Measurements from ENCODE around the gene ACSM2B. TPM values are rescaled to one million over a fixed set of nuclear protein-coding genes. Genes with fewer than 3 reads are reported as not detected.
"Not testable (repeated sequence)": the region's sequence is repeated elsewhere in the genome, so short reads cannot be mapped to it uniquely, and the experiment has no call there.

Gene ACSM2B
- polyA plus RNA-seq, 4 donors, result 45.1 to 95.4 (median 58.7) TPM

DNA sequence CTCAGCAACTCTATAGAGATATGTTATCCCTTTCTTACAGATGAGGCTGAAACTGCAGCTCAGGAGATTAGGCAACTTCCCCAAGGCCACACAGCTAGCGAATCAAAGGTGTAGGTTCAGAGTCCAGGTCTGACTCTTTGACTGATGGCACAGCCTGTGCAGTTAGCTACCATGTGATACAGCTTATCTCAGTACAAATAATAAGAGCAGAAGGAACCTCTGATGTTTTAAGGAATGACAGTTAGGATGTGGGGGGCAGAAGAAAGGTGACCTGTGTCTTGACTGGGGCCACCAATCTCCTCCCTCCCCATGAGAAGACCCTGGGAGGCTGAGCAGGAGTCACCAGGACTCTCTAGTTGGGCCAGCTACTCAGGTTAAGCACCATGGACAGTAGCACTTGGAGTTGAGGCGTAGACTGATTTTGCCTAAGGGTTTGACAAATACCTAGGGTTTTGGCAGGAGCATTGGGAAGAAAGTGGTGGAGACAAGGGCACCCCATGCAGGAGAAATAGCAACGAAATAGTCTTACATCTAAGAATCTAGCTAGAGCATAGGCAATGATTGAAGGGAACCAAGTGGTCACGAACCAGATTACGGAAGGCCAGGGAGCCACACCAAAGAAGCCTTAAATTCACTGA is 22.8 kb upstream of the ACSM2B start:
- DNase-seq (ENCODE audit: low read depth in 4 of 4, low spot score in 3 of 4), result no peak

DNA sequence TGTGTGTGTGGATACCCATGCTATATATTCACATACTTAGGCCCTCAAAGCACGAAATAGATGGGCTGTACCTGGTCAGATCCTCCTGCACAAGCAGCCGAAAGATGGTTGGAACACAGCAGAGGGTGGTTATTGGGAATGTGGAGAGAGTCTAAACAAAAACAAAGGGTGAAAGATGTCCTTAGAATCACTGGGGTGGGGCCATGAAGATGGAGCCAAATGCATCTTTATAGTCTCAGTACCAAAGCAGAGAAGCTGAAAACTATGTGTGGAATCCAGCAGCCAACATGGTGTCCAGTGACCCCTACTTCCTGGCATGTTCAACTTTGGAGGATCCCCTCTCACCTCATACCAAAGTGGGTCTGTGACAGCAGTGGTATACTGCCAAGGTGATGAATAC is 19.5 kb upstream of the ACSM2B start:
- not testable (repeated sequence) for DNase-seq (ENCODE audit: low read depth in 4 of 4, low spot score in 3 of 4)

DNA sequence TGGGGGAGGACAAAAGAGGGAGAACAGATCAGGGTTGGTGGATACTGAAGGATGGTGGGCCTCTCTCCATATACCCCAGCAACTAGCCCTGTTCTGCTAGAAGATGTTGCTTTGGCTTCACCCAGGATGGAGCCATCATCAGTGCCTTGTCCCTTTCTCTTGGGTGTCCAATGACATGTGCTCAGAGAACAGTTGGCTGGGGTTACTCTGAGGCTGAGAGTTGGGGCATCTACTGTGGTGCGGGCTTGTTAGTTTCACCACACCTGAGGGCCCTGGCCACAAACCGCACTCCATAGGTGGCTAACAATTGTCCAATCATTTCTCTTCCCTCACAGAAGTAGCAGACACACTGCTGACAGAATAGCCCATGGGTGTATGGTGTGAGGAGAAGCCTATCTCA is 18.9 kb upstream of the ACSM2B start:
- not testable (repeated sequence) for DNase-seq (ENCODE audit: low read depth in 4 of 4, low spot score in 3 of 4)

DNA sequence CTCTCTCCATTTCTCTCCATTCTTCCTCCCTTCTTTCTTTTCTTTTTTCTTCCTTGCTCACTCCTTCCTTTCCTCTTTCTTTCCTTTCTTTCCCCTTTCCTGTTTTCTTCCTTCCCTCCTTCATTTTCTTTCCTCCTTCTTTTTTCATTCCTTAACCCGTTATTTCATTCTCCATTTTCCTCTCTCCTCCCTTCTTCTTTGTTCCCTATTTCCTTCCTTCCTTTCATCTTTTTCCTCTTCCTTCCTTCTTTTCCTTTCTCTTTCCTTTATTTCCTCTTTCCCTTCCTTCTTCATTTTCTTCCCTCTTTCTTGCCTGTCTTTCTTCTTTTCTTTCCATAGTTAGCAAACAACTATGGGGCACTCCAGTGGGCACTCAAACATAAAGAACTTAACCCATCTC is 16.6 kb upstream of the ACSM2B start:
- not testable (repeated sequence) for DNase-seq (ENCODE audit: low read depth in 4 of 4, low spot score in 3 of 4)

DNA sequence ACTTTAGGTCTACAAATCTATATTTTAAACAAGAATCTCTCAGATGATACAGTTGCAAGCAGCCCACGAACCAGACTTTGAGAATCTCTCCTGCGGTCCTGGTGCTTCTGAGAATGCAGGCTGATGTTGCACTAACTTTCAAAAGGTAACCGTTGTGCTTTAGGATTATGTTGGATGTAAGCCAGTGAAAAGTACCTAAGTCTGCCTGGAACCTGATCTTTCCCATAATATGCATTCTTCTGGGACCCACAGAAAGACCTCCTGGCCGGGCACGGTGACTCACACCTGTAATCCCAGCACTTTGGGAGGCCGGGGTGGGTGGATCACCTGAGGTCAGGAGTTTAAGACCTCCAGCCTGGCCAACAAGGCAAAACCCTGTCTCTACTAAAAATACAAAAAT is 13.3 kb upstream of the ACSM2B start:
- DNase-seq (ENCODE audit: low read depth in 4 of 4, low spot score in 3 of 4), result not testable (repeated sequence)

DNA sequence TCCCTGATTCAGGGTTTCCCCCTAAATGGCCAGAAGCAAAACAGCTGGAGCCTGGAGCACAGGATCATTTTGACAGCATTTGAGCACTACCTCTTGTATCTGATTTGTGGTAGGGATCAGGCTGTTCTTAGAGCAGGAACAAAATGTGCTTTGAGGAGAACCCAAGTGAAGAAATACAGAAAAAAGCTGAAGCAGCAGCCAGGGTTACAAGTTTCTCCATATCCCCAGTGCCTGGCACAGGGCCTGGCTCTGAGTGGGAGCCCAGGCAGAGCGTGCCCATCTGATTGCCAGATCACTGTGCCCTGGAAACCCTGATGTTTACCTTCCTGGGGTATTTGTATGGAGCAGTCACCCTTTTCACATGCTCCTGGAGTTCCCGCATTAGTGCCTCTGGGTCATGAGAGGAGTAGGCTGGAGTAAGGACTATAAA is 11.5 kb upstream of the ACSM2B start:
- not testable (repeated sequence) for DNase-seq (ENCODE audit: low read depth in 4 of 4, low spot score in 3 of 4)

DNA sequence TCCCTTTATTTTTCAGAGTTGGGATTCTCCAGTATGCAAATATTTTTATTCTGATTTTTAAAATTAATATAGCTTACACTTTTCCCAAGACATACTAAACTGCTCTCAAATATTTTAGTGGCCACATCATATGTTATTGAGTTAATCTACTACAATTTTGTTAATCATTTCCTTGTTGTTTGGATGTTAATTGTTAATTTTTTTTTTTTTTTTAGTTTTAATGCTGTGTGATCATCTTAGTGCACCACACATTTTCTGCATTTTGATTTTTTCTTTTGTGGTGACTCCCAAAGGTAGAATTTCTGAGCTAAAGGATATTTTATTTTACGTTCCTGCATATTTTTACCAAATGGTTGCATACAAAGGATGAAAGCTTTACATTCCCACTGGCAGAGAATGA is 10.5 kb upstream of the ACSM2B start:
- not testable (repeated sequence) for DNase-seq (ENCODE audit: low read depth in 4 of 4, low spot score in 3 of 4)

DNA sequence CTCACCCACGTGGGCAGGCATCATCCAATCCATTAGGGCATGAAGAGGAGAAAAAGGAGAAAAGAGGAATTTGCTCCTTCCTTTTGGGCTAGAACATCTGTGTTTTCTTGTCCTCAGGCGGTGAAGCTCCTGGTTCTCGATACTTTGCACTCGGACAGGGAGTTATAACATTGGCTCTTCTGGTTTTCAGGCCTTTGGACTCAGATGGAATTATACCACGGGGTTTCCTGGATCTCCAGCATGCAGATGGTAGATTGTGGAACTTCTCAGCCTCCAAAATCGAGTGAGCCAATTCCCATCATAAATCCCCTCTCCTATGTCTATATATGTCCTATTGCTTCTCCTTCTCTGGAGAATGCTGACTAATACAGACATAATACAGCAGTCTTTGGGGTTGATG is 9.9 kb upstream of the ACSM2B start:
- not testable (repeated sequence) for DNase-seq (ENCODE audit: low read depth in 4 of 4, low spot score in 3 of 4)

DNA sequence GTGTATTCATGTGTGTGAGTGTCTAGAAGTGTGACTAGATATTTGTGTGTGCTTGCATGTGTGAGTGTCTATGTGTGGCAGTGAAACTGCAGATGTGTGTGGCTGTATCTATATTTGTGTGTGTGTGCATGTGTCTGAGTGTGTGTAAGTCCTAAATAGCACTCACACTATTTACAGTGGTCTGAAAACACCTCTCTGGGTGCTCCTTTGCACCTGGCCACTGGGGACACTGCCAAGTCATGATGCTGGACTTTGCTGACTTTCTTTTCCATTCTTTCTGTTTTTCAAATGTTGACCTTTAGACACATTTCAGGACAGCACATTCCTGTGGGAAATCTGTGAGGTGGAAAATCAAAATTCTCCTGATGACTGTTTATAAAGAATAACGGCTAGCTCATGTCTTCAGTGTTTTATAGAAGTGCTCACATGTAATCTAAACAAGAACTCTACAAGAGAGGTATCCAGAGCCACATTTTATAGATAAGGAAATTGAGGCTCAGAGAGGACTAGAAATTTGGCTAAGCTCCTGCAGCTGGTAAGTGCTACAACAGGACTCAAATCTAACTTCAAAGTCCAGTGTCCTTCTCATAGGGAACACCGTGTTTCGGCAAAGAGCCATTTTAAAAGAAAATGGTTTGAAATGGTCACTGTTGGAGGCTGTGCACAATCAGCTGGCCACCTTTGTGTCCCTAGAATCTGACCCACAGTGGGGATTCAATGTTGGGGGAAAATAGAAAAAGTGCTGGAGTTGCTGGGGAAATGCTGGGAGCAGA is 4.5 kb upstream of the ACSM2B start:
- not testable (repeated sequence) for DNase-seq (ENCODE audit: low read depth in 4 of 4, low spot score in 3 of 4)

DNA sequence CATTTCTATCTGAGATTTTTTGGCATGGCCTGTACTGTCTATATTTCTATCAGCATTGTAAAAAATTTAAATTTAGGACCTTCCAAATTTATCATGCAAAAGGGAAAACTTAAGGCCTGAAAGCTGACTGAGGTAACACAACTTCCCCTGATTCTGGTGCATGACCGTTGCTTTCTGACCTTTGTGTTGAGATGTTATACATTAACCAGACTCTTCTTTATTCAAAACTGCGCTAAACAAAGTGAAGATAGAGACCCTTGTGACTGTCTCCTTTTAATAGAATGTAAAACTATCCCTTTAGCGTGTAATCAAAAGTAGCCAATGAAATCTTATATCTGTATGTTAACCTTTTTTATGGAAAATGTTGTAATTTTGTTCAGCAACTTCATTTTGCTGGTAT is 1.9 kb upstream of the ACSM2B start:
- DNase-seq (ENCODE audit: low read depth in 4 of 4, low spot score in 3 of 4), result not testable (repeated sequence)

DNA sequence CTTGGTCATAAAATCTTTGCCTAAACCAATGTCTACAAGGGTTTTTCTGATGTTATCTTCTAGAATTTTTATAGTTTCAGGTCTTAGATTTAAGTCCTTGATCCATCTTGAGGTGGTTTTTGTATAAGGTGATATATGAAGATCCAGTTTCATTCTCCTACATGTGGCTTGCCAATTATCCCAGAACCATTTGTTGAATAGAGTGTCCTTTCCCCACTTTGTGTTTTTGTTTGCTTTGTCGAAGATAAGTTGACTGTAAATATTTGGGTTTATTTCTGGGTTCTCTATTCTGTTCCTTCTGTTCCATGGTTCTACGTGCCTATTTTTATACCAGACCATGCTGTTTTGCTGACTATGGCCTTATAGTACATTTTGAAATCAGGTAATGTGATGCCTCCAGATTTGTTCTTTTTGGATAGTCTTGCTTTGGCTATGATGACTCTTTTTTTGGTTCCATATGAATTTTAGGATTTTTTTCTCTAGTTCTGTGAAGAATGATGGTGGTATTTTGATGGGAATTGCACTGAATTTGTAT is 7.0 kb downstream of the ACSM2B start:
- not testable (repeated sequence) for DNase-seq (ENCODE audit: low read depth in 4 of 4, low spot score in 3 of 4)

DNA sequence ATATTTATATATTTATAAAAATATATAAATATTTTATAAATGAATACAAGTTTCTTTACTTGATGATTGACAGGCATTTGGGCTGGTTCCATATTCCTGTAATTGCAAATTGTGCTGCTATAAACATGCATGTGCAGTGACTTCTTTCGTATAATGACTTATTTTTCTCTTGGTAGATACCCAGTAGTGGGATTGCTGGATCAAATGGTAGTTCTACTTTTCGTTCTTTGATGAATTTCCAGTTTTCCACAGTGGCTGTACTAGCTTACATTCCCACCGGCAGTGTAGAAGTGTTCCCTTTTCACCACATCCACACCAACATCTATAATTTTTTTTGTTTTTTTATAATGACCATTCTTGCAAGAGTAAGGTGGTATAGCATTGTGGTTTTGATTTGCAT is 7.8 kb downstream of the ACSM2B start:
- DNase-seq (ENCODE audit: low read depth in 4 of 4, low spot score in 3 of 4), result no peak

DNA sequence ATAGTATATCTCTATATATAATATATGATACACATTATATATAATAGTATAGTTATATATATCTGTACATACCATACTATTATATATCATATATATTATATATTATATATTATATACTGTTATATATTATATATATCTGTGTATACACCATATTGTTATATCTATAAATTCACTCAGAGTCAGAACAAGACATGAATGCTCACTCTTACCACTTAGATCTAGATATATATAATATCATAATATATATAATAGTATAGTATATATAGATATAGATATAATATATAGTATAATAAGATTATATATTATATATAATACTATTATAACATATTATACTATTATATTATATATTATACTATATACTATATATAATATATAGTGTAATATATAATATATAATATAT is 9.3 kb downstream of the ACSM2B start:
- no peak for DNase-seq (ENCODE audit: low read depth in 4 of 4, low spot score in 3 of 4)

DNA sequence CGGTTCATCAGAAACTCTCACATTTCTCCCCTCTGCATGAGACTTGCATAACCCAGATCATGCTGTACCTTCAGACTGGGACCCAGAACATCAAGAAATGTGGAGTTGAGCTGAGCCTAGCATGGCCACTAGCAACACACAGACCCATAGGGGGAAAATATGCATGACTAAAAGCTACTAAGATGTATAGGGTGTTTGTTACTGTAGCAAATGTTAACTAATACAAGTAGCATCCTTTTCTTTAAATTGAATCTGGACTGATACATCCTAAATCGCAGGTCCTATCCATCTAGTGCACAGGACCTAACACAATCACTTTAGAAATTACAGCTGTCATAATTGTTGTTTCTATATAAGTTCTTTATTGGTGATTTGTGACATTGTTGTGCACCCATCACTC is 10.8 kb downstream of the ACSM2B start:
- DNase-seq (ENCODE audit: low read depth in 4 of 4, low spot score in 3 of 4), result not testable (repeated sequence)

DNA sequence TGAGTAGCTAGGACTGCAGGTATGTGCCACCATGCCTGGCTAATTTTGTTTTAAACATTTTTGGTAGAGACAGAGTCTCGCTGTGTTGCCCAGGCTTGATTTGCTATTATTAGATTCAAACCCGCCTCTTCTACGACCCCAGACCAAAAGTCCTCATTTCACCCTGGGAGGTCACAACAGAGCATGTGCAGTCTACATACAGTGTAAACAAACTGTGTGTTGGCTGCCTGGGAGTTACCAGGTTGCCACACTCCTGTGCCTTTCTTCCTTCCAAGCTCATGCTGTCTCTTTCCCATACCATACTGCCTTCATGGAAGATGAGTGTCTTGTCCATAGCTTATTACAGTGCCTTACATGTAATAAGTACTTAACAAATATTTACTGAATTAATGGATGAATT is 11.9 kb downstream of the ACSM2B start:
- DNase-seq (ENCODE audit: low read depth in 4 of 4, low spot score in 3 of 4), result not testable (repeated sequence)

DNA sequence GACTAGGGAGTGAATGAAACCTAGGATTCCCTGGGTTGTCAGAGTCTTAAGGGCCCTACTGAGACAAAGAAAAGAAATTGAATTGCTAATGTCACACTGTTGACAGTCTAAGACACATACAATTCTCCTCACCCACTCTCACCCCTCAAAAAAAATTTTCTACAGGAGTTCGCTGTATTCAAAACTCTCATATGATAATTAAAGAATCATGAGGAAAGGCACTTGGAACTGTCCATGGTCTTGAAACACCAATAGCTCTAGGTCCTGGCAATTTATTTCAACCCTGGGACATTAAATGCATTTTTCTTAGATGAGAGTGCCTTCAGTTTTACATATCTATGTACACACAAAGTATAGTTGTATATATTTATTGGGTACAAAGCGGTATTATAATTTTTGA is 20.5 kb downstream of the ACSM2B start:
- DNase-seq (ENCODE audit: low read depth in 4 of 4, low spot score in 3 of 4), result not testable (repeated sequence)

DNA sequence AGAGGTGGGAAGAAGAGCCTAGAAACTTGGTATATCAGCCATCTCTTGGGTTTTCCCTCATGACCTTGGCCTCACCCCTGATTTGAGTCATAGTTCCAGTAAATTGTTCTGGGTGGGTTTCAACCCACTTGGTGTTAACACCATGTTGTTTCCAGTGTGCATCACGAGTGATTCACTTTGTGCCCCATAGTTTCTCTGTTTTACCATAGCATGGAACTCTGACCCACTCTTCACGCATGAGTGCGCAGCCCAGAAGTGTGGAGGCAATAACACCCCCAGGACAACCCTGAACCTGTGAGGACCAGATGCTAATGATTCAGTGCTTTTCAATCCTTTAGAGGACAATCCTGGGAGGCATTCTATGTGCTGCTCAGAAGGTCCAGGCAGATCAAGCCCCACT is 21.5 kb downstream of the ACSM2B start:
- not testable (repeated sequence) for DNase-seq (ENCODE audit: low read depth in 4 of 4, low spot score in 3 of 4)

DNA sequence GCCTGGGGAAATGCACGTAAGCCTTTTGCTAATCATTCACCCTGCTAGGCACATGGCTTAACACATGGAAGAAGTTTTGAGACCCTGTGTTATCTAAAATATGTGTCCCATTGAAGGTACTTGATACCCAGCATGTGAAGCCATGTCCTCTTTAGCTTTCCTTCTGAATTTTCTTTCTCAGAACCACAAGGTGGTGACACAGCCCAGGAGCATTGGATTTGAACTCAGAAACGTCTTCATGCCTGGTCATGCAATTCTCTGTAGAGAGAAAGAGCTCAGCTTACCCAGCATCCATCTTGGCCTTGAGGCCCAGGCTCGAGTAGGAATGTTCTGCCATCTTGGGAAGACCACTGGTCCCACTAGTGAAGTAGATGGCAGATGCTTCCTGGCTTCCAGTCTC is 22.7 kb downstream of the ACSM2B start:
- not testable (repeated sequence) for DNase-seq (ENCODE audit: low read depth in 4 of 4, low spot score in 3 of 4)

DNA sequence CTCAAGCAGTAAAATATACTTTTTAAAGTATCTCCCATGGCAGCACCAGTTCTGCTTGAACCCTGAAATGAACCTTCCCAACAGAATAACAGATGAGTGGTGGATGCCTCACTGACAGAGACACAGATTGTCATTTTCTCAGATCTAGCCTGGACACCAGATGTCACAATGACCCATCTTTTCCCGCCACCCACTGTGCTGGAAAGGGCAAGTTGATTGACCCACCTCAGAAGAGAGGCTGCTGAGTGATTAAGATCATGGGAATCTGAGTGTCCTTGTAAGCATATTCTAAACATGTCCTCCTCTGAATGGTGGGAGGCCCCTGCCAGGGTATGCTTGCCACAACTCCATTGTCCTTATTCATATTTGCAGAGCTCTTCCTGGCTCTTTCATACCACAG is 29.2 kb downstream of the ACSM2B start:
- DNase-seq (ENCODE audit: low read depth in 4 of 4, low spot score in 3 of 4), result not testable (repeated sequence)

DNA sequence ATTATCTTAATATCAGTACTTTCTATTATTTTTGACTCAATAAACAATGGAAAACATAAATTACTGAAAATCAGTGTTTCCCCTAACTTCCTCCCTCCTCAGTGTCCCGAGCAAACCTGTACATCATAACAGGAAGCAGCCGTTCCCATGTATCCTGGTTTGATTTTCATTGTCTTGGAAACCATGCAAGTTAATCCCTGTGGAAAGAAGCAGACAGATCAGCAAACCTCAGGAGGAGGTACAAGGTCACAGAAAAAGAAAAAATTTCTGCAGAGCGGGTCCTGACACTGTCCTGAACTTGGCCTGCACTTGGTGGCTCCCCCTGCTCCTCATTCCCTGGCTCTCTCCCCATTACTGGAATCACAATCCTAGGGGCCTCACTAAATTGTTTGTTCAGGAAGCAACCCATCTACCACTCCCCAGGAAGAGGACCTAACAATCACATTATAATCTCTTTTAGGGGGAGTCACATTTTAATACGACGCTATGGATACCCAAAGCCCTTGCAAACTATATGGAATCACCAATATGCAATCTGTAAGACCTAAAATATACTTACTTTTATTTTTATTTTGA is 29.8 kb downstream of the ACSM2B start:
- DNase-seq (ENCODE audit: low read depth in 4 of 4, low spot score in 3 of 4), result not testable (repeated sequence)

DNA sequence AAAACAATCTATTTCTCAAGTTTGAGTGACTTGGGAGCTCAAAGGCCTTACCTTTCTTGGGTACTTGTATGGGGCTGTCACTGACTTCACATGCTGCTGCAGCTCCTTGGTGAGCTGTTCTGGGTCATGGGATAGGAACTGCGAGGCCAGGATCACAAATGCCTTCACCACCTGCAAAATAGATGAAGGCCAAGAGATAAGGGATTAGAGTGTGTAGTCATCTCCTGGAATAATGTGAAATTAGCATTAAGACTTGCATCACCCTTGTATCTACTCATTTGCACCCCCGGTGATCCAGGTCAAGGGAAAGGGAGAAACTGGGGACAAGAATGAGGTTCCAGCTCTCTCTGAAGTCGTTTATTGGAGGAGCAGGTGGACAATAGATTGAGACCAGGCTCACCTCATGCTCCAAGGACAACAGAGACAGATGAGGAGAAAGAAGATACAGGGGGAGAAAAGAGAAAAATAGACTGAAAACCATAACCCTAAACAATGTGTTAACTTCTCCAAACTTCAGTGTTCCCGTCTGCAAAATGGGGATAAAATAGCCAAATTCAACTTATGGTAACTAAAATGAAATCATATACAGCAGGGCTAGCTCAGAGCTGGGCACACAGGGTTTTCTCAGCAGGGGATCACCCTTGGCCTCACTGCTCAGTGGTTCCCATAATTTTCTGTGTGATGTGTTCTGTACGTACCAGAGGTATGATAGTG is 35.4 kb downstream of the ACSM2B start:
- DNase-seq (ENCODE audit: low read depth in 4 of 4, low spot score in 3 of 4), result not testable (repeated sequence)
